Uterus (tissue), 2 donors: ENCODE measurements around the gene DCDC2.

ENCODE experiments used
- CTCF ChIP-seq, 4 experiments: fragments of 200-600 bp in 2 of 4; fragments of 450-650 bp in 2 of 4; sonication (generic) in 2 of 4; IDR thresholded peaks; one replicate each; pipeline ENCODE4 v1.5.1; 2016 to 2019; ENCODE audit warnings: antibody characterized with exemption in 4 of 4, mild to moderate bottlenecking in 2 of 4, moderate library complexity in 1 of 4
- POLR2A ChIP-seq, 2 donors: fragments of 450-650 bp; IDR thresholded peaks; one replicate each; pipeline ENCODE4 v1.6.1; 2016; ENCODE audit warnings: antibody characterized with exemption in 2 of 2, mild to moderate bottlenecking in 1 of 2, moderate library complexity in 1 of 2

GRCh38 chr6:24272148-24272547, 85.7 kb downstream of the DCDC2 start:
- no peak for TF ChIP-seq CTCF (IDR thresholded peaks at IDR 0.05)
- no peak for TF ChIP-seq POLR2A (IDR thresholded peaks at IDR 0.05)
